Occipital lobe (tissue), 2 donors: ENCODE data around the gene ACADM. TPM values are rescaled to one million over a fixed set of nuclear protein-coding genes. Genes with fewer than 3 reads are reported as not detected.
"Not testable (repeated sequence)": the region's sequence is repeated elsewhere in the genome, so short reads cannot be mapped to it uniquely, and the experiment has no call there.

Source experiments
- DNase-seq: peaks from one replicate; lab custom pipeline; 2025; lab: John Stamatoyannopoulos, UW
- total RNA-seq: library from RNA; depleted of rRNA; stranded (reverse); fragments of >200 nt; gene quantifications from one replicate; pipeline ENCODE4 v1.2.3, GENCODE V29; 2014

Gene ACADM
- total RNA-seq, 1 donor from 2014 or later: 69.1 TPM

DNA sequence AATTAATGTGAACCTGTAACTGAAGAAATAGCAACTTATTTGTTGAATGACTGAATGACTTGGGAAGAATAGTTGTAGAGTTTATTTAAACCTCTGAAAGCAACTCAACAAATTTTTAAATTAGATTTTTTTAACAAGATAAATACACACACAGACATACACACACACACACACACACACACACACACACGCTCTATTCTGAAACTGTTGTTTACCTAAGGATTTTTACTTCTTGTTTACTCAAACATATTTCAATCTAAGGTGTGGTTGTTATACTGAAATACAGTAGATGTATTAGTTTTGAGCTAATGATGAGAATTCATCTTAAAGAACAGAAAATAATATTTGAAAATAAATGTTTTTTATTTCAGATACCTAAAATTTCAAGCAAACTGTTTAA is 11.5 kb downstream of the ACADM start:
- DNase-seq: no peak

DNA sequence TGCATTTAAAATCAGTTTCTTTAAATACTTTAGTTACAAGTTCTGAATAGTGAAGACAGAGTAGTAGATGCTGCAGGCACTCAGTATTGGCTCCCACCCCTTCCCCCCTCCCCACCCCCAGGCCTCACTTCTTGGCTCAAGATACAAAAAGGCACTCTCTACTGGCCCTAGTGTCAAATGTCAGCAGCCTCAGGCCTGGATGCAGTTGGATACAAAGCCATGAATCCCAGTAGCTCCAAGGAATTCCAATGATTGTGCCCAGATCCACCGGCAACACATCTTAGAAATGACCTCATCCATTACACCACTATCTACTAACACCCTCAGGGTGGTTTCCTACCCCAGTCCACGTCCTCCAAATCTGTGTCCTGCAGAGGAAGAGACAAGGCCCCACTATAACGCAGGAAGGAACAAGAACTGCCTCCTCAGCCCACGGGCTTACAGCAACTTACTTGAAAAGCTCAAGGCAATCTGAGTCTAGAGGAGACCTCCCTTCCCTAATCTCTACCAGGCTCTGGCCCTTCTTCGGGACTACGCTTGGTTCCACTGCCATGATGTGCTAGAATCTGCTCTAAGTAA is 17.6 kb downstream of the ACADM start:
- DNase-seq: no peak

DNA sequence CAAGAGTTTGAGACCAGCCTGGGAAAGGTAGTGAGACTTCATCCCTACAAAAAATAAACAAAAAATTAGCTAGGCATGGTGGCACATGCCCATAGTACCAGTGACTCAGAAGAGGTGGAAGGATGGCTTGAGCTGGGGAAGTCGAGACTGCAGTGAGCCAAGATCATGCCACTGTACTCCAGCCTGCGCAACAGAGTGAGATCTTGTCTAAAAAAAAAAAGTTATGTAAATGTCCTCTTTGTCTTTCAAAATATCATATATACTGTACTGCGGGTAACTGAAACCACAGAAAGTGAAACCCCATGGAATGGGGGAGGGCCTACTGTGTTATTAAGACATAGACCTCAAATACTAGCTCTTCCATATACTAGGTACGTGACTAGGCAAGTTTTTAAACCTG is 20.8 kb downstream of the ACADM start:
- no peak for DNase-seq

DNA sequence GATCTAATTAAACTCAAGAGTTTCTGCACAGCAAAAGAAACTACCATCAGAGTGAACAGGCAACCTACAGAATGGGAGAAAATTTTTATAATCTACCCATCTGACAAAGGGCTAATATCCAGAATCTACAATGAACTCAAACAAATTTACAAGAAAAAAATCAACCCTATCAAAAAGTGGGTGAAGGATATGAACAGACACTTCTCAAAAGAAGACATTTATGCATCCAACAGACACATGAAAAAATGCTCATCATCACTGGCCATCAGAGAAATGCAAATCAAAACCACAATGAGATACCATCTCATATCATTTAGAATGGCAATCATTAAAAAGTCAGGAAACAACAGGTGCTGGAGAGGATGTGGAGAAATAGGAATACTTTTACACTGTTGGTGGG is 32.7 kb downstream of the ACADM start:
- not testable (repeated sequence) for DNase-seq

DNA sequence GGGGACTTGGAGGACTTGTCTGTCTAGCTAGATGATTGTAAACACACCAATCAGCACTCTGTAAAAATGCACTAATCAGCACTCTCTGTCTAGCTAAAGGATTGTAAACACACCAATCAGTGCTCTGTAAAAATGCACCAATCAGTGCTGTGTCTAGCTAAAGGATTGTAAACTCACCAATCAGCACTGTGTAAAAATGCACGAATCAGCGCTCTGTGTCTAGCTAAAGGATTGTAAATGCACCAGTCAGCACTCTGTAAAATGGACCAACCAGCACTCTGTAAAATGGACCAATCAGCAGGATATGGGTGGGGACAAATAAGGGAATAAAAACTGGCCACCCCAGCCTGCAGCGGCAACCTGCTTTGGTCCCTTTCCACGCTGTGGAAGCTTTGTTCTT is 34.0 kb downstream of the ACADM start:
- DNase-seq: not testable (repeated sequence)

DNA sequence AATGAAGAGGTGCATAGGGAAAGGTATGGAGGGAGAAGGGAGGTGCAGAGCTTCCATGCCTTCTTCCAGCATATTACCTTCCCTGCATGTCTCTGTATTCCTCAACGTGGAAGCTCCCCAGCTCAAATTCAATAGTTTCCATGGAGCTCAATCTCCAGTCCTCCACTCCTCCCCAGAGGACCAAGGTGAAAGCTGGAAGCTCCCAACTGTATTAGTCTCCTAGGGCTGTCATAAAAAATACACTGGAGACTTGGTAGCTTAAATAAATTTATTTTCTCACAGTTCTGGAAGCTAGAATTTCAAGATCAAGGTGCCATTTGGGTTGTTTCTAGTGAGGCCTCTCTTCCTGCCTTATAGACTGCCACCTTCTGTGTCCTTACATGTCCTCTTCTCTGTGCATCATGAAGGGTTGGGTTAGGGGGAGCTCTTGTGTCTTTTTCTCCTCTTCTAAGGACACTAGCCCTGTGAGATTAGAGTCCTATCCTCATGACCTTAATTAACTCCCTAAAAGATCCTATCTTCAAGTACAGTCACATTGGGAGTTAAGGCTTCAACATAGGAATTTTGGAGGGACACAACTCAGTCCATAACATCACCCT is 39.6 kb downstream of the ACADM start:
- no peak for DNase-seq

DNA sequence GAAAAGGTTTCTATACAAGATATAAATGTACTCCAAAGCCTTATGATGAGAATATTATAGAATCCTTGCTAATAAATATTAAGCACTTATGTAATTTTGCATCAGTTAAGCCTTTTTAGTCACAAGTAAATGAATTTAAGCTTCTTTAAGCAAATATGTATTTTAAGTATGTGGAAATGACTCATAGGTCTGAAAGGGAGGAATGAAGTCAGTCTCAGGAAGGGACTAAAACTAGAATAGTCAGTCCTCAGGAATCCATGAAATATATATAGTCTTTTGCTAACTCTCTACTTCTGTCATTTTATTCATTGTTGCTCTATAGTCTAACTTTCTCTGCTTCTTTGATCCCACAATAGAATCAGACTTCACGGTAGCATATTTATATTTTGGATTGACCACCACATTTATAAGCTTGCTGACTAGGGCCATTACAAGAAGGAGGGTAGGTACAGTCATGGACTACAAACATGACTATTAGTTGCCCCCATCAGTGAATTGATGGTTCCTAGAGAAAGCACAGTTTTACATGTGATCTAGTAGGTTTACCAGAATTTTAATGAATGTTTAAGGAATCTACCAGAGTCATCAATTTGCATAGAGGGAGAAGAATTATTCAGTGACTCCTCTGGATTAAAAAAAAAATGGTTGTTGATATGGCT is 41.3 kb downstream of the ACADM start:
- DNase-seq: no peak

DNA sequence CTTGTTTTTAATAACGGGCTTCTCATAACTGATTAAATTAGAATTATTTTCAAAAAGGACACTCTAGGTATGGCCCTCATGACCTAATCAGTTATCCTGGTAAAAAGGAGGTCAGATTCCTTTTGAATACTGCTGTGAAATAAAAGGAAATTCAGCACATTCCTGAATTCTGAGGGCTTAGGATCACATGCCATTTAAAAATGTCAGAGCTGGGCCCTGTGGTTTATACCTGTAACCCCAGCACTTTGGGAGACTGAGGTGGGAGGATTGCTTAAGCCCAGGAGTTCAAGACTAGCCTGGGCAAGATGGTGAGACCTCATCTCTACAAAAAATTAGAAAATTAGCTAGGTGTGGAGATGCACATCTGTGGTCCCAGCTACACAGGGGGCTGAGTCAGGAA is 43.5 kb downstream of the ACADM start:
- no peak for DNase-seq

DNA sequence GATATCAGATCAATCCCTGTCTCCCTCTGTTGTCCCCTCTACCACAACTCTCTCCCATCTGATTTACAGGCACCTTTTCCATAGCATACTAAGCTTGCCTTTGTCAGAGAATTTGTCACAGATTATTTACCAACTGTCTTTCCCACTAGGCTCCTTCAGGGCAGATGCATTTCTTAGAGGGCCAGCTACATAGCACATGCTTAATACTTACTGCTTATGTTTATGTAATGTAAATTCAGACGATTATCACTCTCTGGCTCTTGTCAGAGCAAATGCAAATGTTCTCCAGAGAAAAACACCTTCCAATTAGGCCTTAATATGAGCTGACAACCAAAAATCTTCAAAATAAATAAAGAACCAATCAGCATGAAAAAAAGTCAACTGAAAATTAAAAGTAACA is 46.3 kb downstream of the ACADM start:
- no peak for DNase-seq

DNA sequence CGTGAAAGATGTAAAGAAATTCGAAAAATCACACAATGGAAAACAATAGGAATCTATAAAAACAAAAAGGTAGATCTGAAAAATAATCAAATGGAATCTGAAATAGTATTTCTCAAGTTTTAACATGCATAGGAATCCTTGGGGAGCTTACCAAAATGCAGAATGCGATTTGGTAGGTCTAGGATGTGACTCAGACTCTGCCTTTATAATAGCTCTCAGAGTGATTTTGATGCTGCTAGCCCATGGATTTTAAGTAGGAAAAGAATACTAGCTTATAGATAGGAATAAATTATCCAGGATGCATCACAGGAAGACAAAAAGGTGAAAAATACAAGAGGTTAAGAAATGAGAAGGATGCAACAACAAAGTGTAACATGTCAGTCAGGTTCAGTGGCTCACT is 47.5 kb downstream of the ACADM start:
- DNase-seq: no peak

DNA sequence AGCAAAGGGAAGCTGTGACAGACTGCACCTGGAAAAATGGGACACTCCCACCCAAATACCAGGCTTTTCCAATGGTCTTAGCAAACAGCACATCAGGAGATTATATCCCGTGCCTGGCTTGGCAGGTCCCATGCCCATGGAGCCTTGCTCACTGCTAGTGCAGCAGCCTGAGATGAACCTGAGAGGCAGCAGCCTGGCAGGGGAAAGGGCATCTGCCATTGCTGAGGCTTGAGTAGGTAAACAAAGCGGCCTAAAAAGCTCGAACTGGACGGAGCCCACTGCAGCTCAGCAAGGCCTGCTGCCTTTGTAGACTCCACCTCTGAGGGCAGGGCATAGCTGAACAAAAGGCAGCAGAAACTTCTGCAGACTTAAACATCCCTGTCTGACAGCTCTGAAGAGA is 53.3 kb downstream of the ACADM start:
- DNase-seq: not testable (repeated sequence)

DNA sequence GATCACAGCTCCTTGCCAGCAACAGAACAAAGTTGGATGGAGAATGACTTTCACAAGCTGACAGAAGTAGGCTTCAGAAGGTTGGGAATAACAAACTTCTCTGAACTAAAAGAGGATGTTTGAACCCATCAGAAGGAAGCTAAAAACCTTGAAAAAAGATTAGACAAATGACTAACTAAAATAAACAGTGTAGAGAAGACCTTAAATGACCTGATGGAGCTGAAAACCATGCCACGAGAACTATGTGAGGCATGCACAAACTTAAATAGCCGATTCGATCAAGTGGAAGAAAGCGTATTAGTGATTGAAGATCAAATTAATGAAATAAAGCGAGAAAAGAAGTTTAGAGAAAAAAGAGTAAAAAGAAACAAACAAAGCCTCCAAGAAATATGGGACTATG is 54.2 kb downstream of the ACADM start:
- not testable (repeated sequence) for DNase-seq

DNA sequence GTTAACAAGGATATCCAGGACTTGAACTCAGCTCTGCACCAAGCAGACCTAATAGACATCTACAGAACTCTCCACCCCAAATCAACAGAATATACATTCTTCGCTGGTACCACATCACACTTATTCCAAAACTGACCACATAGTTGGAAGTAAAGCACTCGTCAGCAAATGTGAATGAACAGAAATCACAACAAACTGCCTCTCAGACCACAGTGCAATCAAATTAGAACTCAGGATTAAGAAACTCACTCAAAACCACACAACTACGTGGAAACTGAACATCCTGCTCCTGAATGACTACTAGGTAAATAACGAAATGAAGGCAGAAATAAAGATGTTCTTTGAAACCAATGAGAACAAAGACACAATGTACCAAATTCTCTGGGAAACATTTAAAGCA is 55.7 kb downstream of the ACADM start:
- not testable (repeated sequence) for DNase-seq

DNA sequence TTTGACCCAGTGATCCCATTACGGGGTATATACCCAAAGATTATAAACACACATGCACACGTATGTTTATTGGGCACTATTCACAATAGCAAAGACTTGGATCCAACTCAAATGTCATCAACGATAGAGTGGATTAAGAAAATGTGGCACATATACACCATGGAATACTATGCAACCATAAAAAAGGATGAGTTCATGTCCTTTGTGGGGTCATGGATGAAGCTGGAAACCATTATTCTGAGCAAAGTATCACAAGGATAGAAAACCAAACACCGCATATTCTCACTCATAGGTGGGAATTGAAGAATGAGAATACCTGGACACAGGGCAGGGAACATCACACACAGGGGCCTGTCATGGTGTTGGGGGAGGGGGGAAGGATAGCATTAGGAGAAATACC is 59.4 kb downstream of the ACADM start:
- not testable (repeated sequence) for DNase-seq

DNA sequence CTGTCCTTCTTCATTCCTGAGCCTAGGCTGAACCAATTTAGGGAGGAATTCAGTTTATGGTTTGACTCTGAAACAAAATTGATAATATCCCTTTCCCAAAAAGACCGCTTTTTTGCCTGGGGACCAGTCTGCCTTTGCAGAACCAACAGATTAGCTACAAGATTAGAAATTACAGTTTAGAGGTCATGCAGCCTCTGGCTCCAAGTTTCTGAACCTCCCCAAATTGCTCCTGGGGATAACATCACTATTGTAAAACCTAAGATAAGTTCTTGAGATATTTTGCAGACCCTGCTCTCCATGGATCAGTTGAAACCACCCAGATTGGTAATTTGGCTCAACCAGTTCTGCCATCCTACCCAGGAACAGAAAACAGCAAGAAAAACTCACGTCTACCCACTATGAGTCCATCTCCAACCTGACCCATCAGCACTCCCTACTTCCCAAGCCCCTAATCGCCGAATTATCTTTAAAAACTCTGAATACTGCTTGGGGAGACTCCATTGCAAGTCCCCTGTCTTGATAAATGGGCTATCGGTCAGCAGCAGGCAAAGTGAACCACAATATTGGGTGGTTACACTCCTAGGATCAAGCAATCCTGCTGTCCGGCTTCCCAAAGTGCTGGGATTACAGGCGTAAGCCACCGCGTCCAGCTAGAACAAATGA is 60.9 kb downstream of the ACADM start:
- no peak for DNase-seq

DNA sequence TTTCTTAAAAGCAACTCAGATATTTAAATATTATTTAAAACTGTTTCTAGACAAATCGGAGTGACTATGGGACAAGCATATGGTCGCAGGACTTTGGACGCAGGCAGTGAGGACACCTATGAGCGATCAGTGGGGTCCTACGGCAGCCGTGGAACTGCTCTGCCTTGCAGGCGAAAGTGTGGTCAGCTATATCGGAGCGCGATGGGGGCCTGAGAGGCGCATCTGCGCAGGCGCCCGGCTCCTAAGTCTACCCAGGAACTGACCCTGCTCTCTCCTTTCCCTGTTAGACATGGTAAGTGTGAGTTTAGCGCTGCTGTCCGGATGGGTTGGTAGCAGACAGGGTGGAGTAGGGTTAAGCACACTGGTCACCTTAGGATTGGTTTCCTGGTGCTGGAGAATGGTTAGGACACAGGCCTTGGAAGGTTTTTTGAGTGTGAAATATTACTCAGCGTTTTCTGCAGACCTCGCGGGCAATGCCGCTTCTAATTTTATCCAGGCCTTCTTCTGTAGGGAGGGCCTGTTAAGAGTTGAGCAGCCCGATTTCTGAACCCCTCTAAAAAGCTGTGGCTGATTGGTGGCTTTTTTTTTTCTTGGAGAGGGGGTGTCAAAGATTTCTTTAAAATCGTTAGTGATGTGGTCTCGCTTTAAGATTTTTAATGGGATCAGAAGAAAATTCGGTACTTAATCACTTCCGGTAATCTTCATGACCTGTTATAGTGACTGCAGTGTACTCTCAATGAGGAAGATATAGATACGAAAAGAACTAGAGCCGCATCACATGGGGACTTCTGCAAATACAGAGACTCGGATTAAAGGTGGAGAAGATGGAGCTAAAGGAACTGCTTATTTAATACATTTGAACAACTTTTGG is 61.7 kb downstream of the ACADM start, which contains the start of gene RABGGTB:
TSS of gene RABGGTB (plus strand) at position 274 of the 871 bp plus-strand sequence. CDS start at position 290, 16 bp downstream.
- DNase-seq: peak; percentile 94

DNA sequence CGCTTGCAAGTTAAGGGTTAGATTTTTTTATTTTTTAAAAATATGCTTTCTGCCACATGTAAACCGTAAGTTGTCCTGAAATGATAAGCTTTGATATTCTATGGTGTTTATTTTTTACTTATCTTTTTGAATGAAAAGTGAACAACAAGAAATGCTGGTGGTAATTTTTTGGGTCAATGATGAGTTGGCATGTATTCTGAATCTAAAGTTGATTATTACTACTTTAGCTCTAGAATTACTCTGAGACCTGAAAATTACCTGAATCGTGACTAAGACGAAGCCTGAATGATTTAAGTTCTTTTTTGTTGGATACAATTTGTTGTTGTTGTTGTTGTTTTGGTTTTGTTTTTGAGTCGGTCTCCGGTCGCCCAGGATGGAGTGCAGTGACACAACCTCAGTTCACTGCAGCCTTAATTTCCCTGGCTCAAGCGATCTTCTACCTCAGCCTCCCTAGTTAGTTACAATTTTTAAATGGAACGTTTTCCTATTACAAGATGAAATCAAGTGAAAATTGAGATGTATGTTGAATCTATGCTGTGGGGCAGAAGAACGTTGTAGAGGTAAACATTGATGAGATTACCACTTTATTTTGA is 62.5 kb downstream of the ACADM start:
- DNase-seq: no peak

DNA sequence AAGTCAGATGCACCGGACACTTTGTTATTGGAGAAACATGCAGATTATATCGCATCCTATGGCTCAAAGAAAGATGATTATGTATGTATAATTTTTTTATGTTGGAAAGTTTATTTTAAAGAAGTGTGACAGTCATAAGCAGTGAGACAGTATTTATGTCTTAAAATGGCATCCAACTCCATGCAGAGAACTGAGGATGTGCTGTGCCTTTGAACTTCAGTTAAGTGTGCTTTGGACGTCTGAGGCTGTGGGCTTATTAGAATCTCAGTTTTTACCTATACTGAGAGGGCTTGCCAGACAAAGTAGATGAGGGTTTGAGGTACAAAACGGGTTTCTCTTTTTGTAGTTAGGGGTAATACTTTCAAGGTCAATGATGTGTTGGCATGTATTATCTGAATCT is 63.0 kb downstream of the ACADM start:
- no peak for DNase-seq

DNA sequence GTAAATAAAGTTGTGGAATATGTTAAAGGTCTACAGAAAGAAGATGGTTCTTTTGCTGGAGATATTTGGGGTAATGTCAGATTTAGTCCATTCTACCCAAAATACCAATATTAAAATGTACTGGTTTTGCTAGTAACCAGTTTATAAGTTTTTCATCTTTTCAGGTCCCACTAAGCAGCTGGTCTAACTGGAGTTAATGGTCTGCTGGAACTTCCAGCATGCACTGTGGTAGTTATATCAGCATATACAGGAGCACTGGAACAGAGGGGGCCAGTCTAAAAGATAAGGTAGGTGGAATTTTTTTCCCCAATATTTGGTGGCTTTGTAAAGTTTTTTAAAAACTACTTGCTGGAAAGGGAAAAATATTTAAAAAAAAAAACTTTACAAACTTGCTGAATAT is 65.5 kb downstream of the ACADM start:
- DNase-seq: no peak

DNA sequence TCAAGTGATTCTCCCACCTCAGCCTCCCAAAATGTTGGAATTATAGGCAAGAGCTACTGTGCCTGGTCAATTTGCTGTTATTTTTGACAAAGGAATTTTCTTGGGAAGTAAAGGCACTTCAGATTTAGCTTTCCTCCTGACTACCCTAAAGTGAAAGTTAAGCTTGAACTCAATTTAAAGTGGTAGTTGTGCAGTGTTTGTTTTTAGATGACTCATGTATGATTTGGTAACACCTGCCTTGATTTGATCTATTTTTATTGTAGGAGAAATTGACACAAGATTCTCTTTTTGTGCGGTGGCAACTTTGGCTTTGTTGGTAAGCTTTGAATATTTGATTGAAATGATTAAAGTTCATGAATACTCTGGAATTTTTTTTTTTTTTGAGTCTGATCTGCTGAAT is 66.5 kb downstream of the ACADM start:
- no peak for DNase-seq

DNA sequence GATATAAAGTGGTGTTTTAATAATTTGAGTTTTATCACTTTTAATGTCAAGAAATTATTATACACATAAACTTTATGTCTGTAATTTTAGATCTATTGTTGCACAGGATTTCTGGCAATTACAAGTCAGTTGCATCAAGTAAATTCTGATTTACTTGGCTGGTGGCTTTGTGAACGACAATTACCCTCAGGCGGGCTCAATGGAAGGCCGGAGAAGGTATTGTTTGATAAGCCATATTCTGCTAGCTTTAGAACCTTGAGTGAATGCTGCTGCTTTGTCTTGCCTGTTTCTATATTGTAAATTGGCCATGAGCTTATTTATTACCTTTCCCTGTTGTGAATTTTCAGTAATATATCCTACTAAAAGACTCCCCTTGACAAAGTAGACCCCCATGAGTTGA is 67.6 kb downstream of the ACADM start:
- no peak for DNase-seq
